Spleen (tissue), 11 donors: Measurements from ENCODE around the gene WDR12. TPM values are rescaled to one million over a fixed set of nuclear protein-coding genes. Genes with fewer than 3 reads are reported as not detected.
A peak's percentile ranks its signal among the peaks of the same experiment; 100 is the strongest.
"Not testable (repeated sequence)": the region's sequence is repeated elsewhere in the genome, so short reads cannot be mapped to it uniquely, and the experiment has no call there.

Experiments used
- DNase-seq: peaks from one replicate; pipeline ENCODE4 v3.0.0-alpha.2; 2020
- H3K27ac ChIP-seq, 8 donors: fragments of 200-600 bp; sonication (generic) in 7 of 8; 1 replicate in 4 of 8; 2 replicates in 4 of 8; pipeline versions ENCODE4 v1.5.0 to v1.8.0; 2016 to 2021; ENCODE audit warnings: inconsistent platforms in 4 of 8, mild to moderate bottlenecking in 4 of 8, moderate library complexity in 1 of 8
- H3K27me3 ChIP-seq, 7 donors: fragments of 200-600 bp; sonication (generic) in 6 of 7; replicated peaks in 1 of 7; 1 replicate in 4 of 7; 2 replicates in 3 of 7; pipeline versions ENCODE4 v1.5.0 to v1.8.0; 2016 to 2021; ENCODE audit warnings: inconsistent platforms in 3 of 7, mild to moderate bottlenecking in 1 of 7
- H3K36me3 ChIP-seq, 6 donors: fragments of 200-600 bp; sonication (generic) in 5 of 6; 1 replicate in 4 of 6; 2 replicates in 2 of 6; pipeline versions ENCODE4 v1.5.0 to v1.8.0; 2016 to 2021; ENCODE audit warnings: inconsistent platforms in 2 of 6
- H3K4me1 ChIP-seq, 6 donors: fragments of 200-600 bp; sonication (generic) in 5 of 6; 1 replicate in 3 of 6; 2 replicates in 3 of 6; pipeline versions ENCODE4 v1.5.0 to v1.8.0; 2016 to 2021; ENCODE audit warnings: inconsistent platforms in 3 of 6
- H3K4me3 ChIP-seq, 8 donors: fragments of 200-600 bp; sonication (generic) in 7 of 8; 1 replicate in 4 of 8; 2 replicates in 4 of 8; pipeline versions ENCODE4 v1.5.0 to v1.8.0; 2016 to 2021; ENCODE audit warnings: inconsistent platforms in 4 of 8, mild to moderate bottlenecking in 4 of 8, moderate library complexity in 2 of 8
- H3K9me3 ChIP-seq, 8 donors: fragments of 200-600 bp; sonication (generic) in 7 of 8; 1 replicate in 4 of 8; 2 replicates in 4 of 8; pipeline versions ENCODE4 v1.5.0 to v1.8.0; 2016 to 2021; ENCODE audit warnings: inconsistent platforms in 4 of 8
- POLR2A ChIP-seq, 3 donors: fragments of 450-650 bp; IDR thresholded peaks; one replicate each; pipeline ENCODE4 v1.5.1; 2017; ENCODE audit warnings: antibody characterized with exemption in 3 of 3, mild to moderate bottlenecking in 1 of 3
- POLR2AphosphoS5 ChIP-seq, 3 donors: sonication (generic); formaldehyde crosslinking; IDR thresholded peaks; one replicate each; pipeline ENCODE4 v1.5.1; 2017; ENCODE audit warnings: antibody characterized with exemption in 3 of 3
- WGBS, 5 donors: extraction: QIAGEN DNeasy Blood & Tissue Kit in 3 of 5; methylation state at CpG; one replicate each; pipeline versions ENCODE4 v1.1.5 to v1.1.7; 2013 to 2018; 5-methylcytosine and 5-hydroxymethylcytosine counted together
- intact Hi-C: fragments of 100-400 bp; cut with DNase I; formaldehyde crosslinking; loops from one replicate; pipeline ENCODE4 v1.15.0; 2023; ENCODE audit warnings: low total_unique reads
- polyA plus RNA-seq, 3 donors: library from polyadenylated mRNA; stranded (reverse); fragments of 200-250 nt; gene quantifications; one replicate each; pipeline ENCODE4 v1.2.1, GENCODE V29; 2013
- total RNA-seq, 7 donors: library from RNA; depleted of rRNA in 3 of 7; stranded (reverse); fragments of >200 nt in 3 of 7; fragmentation: NEBNext Ultra II Directional in 4 of 7; extraction: Animal tissue kit (Norgen Biotek cat#: 25700) in 4 of 7; gene quantifications; one replicate each; pipeline versions ENCODE4 v1.1.0 to v1.2.1, GENCODE V29; 2016 to 2021
- TF ChIP-seq, protein P1 (sequence below), 11 experiments: fragments of 200-600 bp in 7 of 11; fragments of 450-650 bp in 4 of 11; sonication (generic) in 4 of 11; IDR thresholded peaks in 8 of 11; conservative IDR thresholded peaks in 3 of 11; 1 replicate in 7 of 11; 2 replicates in 4 of 11; pipeline versions ENCODE4 v1.4.0 to v1.8.0; 2016 to 2021; ENCODE audit warnings: antibody characterized with exemption in 11 of 11, inconsistent platforms in 4 of 11, mild to moderate bottlenecking in 1 of 11
- donor health status: healthy with polysubstance abuse.
- donor health status: DM: no; HTN: no; CAD: no; lungs with moderate emphysema.
- donor health status: DM: no; HTN: no; CAD: no.
- donor health status: Bipolar disorder and iron deficiency.
- donor health status: healthy.
- donor health status: DM: no; HTN: no; CAD: no.
- donor health status: DM: yes; HTN: yes; CAD: no.

WDR12 gene
- total and polyA plus RNA-seq, 10 donors = 17.2 to 33.1 (median 19.7) TPM

GRCh38 chr2:202932425-202933138, 21.1 kb upstream of the WDR12 start:
- peaks cover 0 to 71% (median 2%) of the 10 kb centered on the region in 6 donors for H3K36me3 ChIP-seq
- H3K27ac ChIP-seq = no peak overlapping the region
- H3K4me3 ChIP-seq = no peak overlapping the region
- no peaks in the 10 kb centered on the region for H3K4me1 ChIP-seq
- WGBS, 5 donors = 94 to 97% (median 96%) methylated on average over 3 of the region's 3 CpGs
- intact Hi-C loops = no loop called here
- DNase-seq = no peak
- H3K9me3 ChIP-seq = no peaks in the 10 kb centered on the region
- TF ChIP-seq, protein P1, sequence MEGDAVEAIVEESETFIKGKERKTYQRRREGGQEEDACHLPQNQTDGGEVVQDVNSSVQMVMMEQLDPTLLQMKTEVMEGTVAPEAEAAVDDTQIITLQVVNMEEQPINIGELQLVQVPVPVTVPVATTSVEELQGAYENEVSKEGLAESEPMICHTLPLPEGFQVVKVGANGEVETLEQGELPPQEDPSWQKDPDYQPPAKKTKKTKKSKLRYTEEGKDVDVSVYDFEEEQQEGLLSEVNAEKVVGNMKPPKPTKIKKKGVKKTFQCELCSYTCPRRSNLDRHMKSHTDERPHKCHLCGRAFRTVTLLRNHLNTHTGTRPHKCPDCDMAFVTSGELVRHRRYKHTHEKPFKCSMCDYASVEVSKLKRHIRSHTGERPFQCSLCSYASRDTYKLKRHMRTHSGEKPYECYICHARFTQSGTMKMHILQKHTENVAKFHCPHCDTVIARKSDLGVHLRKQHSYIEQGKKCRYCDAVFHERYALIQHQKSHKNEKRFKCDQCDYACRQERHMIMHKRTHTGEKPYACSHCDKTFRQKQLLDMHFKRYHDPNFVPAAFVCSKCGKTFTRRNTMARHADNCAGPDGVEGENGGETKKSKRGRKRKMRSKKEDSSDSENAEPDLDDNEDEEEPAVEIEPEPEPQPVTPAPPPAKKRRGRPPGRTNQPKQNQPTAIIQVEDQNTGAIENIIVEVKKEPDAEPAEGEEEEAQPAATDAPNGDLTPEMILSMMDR (IDR thresholded peaks at IDR 0.05 in 8 of 11, conservative IDR thresholded peaks at IDR 0.05 in 3 of 11) = no peak
- no peak for TF ChIP-seq POLR2A (IDR thresholded peaks at IDR 0.05)
- TF ChIP-seq POLR2AphosphoS5 (IDR thresholded peaks at IDR 0.05) = no peak
- H3K27me3 ChIP-seq = no peaks in the 10 kb centered on the region

DNA sequence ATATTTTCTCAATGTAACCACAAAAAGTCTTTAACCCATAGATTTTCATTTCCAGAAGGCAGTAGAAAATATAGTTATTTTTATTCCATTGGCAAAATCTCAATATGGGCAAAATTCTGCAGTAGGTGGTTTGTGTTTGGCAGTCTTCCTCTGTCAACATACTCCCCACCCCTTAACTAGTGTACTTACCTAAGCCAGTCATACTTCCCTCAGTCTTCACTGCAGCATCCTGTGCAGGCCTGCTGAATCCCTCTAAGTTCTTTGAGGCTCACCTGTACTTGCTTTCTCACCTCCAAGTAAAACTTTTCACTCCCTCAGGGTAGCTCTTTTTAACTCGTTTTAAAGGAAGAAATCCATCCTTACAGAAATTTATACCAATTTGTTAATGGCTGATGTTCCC, 7.4 kb upstream of the WDR12 start:
- TF ChIP-seq POLR2A (IDR thresholded peaks at IDR 0.05) (no peak), POLR2AphosphoS5 (IDR thresholded peaks at IDR 0.05) (no peak)
- TF ChIP-seq, protein P1 (IDR thresholded peaks at IDR 0.05 in 8 of 11, conservative IDR thresholded peaks at IDR 0.05 in 3 of 11) = no peak
- peaks cover 0 to 2% (median 0%) of the 10 kb centered on the region in 6 donors for H3K4me1 ChIP-seq
- peaks cover 0 to 57% (median 10%) of the 10 kb centered on the region in 6 donors for H3K36me3 ChIP-seq
- intact Hi-C loops = no loop called here
- H3K4me3 ChIP-seq = no peak overlapping the region
- no peaks in the 10 kb centered on the region for H3K27me3 ChIP-seq
- no peak overlapping the region for H3K27ac ChIP-seq
- 94 to 95% (median 95%) methylated on average over 1 of the region's 1 CpG for WGBS, 5 donors
- no peaks in the 10 kb centered on the region for H3K9me3 ChIP-seq
- DNase-seq = no peak

- H3K9me3 ChIP-seq, H3K36me3 ChIP-seq, H3K27me3 ChIP-seq, intact Hi-C loops: not testable (repeated sequence)
- 2 to 8% (median 5%) methylated on average over 6 to 22 of the region's 49 CpGs for WGBS, 5 donors
- TF ChIP-seq POLR2AphosphoS5 (IDR thresholded peaks at IDR 0.05) = peak in 1 of 3 donors; percentile 1
- peak; percentile 86 for DNase-seq
- H3K4me1 ChIP-seq = peaks cover 11 to 40% (median 32%) of the 10 kb centered on the region in 6 donors
- peak overlapping the region; percentile 65 to 92 (median 76) for H3K4me3 ChIP-seq
- H3K27ac ChIP-seq = peak overlapping the region; percentile 81 to 96 (median 92)
These were observed 1.1 kb upstream of the WDR12 start for GRCh38 chr2:202912342-202913201.

- intact Hi-C loops = no loop called here
- Histone ChIP-seq H3K4me1 (peaks cover 11 to 40% (median 32%) of the 10 kb centered on the region in 6 donors), H3K27me3 (no peaks in the 10 kb centered on the region), H3K36me3 (peaks cover 0 to 16% (median 2%) of the 10 kb centered on the region in 6 donors), H3K27ac (peak overlapping the region; percentile 81 to 96 (median 92)), H3K4me3 (peak overlapping the region; percentile 65 to 92 (median 76)), H3K9me3 (no peaks in the 10 kb centered on the region)
- DNase-seq = no peak
- WGBS, 5 donors = 0% methylated on average over 8 of the region's 8 CpGs
- TF ChIP-seq POLR2A (IDR thresholded peaks at IDR 0.05) = no peak
- TF ChIP-seq, protein P1 (IDR thresholded peaks at IDR 0.05 in 8 of 11, conservative IDR thresholded peaks at IDR 0.05 in 3 of 11) = no peak
- no peak for TF ChIP-seq POLR2AphosphoS5 (IDR thresholded peaks at IDR 0.05)
These were observed 316 bp downstream of the WDR12 start for GRCh38 chr2:202911203-202911511.
